HG03342 (cell line): ENCODE measurements around the gene CRTC1.
A peak's percentile ranks its signal among the peaks of the same experiment; 100 is the strongest.

Source experiments
- ATAC-seq: cut with Tn5 transposase; IDR thresholded peaks from one replicate; pipeline ENCODE4 v1.9.1; 2021; ENCODE audit warnings: mild to moderate bottlenecking, moderate library complexity; ENCODE audit not compliant: unreplicated experiment

CRTC1 gene

GRCh38 chr19:18699403-18700054 is 16.0 kb downstream of the CRTC1 start:
- ATAC-seq: no peak

DNA sequence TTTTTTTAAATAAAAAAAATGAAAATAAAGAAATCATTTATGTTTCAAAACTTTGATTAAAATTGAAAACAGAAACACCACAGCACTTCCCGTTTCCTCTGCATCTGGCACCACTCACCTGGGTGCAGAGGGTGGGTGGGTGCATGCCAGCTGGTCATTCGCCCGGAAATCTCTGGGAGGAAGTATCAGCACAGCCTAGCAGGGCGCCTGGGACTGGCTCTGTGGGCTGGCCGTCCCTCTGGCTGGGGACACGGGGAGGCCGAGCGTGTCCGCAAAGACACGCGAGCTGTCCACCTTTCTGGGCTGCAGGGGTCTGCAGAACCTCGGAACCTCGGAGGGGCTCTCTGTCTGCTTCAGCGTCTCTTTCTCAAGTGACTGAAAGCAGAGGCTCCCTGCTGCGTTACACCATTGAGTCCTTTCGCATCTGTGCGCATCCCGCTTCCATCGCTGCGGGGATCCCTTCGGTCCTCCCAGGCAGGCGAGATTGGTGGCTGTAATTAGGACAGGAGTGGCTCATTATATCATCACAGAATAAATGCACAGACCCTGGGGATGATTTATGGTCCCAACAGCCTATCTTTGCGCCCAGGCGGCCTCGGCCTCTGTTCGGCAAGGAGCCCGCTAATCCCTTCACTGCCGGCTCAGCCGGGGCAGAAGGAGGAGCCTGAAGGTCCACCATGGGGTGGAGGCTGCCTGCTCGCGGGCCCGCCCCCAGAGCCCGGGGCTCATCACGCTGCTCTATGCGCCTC is 17.2 kb downstream of the CRTC1 start:
- ATAC-seq: peak; percentile 79

GRCh38 chr19:18701250-18701608 is 17.7 kb downstream of the CRTC1 start:
- ATAC-seq: peak; percentile 34

DNA sequence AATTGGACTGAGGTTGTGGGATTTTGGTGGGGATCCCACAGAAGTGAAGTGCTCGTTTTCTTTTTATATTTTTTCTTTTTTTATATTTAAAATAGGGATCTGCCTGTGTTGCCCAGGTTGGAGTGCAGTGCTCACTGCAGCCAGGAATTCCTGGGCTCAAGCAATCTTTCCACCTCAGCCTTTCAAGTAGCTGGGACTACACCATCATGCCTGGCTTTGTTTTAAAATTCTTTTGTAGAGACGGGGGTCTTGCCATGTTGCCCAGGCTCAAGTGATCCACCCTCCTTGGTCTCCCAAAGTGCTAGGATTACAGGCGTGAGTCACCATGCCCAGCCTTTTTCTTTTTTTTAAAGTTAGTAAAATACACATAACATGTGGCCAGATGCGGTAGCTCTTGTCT is 20.6 kb downstream of the CRTC1 start:
- no peak for ATAC-seq

GRCh38 chr19:18704971-18705370 is 21.5 kb downstream of the CRTC1 start:
- no peak for ATAC-seq

DNA sequence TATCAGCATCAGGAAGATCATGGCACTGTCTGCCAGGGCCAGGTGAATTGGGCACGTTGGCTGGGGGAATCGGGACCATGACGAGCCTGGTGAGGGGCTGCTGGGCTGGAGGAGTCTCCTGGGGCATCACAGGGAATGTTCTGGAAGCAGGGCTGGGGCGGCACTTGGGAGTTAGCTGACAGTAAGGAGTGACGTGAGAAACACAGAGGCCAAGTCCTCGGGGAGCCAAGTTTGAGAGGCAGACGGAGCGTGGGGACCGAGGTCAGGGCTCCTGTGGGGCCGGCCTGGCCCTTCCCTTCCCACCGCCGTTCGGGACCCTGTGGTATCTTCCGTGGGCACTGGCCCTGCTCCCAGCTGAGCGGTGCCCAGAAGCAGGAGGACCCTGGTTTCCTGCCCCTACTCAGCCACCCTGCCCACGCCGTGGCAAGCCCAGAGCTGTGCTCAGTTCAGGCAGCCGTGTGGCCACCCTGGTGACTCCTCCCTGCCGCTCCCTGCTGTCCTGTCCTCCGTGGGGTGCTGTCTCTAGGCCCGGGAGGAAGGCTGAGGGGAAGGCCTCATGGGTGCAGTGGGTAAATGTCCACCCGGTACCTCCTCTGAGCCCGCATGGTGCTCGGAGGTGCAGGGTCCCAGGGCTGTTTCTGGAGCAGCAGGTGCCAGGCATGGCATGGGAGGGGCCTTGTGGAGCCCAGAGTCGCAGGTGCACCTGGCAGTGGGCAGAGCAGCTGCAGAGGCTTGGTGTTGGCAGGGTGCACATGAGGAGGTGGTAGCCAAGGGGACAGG is 25.2 kb downstream of the CRTC1 start:
- ATAC-seq: no peak

DNA sequence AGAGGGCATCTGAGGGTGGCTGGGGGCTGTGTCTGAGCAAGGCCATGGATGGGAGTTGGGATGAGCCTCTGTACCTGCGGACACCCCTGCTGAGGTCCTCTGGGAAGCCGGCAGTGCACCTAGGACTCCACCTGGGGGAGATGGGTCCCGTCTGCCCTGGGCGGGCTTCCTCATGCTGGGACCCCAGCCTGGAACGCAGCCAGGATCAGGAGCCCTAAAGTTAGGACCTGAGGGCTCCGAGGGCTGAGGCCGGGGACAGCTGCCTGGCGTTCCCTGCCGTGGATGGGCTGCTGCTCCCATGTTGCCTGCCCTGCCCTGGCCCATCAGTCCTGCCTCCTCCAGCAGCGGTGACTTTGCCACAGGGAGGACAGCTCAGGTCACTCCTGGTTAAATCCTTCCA is 26.1 kb downstream of the CRTC1 start:
- no peak for ATAC-seq

DNA sequence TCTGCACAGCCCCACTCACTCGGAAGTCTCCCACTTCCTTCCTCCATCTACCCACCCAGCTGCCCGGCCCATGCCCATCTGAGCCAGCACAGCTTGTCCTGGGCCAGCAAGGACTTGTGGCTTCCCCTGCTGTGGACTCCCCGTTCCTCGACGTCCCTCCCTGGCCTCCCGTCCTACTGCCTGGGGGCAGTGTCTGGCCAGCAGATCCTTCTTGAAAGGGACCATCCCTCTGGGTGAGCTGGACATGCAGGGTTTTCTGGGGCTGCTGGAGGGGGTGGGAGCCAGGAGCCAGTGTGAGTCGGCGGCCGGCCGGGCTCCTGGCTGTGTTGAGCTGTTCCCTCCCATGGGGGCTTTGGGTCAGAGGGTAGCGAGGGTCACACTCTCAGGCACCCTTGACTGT is 26.7 kb downstream of the CRTC1 start:
- no peak for ATAC-seq

DNA sequence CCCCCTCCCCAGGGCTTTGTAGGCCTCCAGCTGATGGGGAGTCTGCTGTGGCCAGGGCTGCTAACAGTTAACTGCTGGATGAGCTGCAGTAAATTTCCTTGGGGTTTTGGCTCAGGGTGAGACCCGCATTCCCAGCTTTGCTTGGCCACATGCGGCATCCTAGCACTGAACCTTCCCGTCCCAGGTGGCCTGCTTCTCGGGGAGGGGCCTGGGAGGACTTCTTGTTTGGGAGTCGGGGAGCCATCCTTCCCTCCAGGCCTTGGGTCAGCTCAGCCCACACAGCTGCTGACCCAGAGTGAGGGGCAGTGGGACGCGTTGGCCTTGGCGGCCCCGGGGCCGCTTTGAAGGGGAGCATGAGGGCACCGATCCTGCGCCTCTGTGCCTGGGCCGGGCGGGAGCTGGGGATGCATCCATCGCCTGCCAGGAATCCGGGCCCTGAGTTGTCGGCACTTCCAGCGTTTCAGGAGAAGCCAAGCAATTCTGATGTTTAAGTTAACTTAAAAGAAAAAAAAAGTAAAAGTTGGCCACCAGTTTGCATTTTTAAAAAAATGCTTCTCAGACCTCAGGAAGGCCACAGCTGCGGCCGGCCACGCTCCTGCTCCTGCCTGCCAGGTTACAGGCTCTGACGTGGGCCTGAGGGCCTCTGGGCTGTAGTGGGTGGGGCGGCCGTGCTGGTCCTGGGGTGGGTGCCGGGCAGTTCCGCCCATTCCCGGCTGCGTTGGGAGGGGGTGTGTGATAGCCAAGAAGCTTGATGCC is 27.7 kb downstream of the CRTC1 start:
- no peak for ATAC-seq

GRCh38 chr19:18711893-18712292 is 28.4 kb downstream of the CRTC1 start:
- no peak for ATAC-seq

GRCh38 chr19:18712981-18713380 is 29.5 kb downstream of the CRTC1 start:
- no peak for ATAC-seq

GRCh38 chr19:18713550-18714117 is 30.2 kb downstream of the CRTC1 start:
- no peak for ATAC-seq

DNA sequence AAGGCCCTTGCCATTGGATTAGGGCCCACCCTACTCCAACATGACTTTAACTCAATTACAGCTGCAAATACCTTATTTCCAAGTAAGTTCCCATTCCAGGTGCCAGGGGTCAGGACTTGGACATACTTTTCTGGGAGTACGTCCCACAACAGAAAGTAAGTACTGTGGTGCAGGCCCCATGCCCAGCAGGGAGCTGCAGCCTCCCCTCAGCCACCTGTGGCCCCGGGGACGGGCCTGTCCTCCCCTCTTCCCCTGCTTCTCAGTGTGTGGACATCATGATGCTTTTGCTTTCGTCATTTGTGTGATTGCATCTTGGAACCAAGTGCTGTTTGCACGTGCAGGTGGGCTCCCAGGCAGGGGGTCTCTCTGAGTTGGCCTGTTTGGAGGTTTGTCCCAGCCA is 31.9 kb downstream of the CRTC1 start:
- no peak for ATAC-seq

DNA sequence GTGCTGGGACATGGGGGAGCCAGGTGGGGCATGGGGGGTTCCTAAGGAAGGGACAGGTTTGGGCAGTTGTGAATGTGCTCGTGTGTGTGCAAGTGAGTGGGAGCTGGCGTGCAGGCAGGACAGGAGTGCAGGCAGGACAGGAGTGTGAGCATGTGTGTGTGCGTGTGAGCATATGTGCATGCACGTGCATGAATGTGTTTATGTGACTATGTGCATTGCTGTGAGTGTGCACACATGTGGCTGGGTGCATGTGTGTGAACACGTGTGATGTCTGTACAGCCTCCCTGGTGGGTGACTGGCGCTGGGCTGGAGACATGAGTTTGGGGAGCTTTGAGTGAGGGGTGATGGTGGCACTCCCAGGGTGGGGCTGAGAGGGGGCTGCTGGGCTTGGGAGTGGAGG is 33.4 kb downstream of the CRTC1 start:
- ATAC-seq: no peak

GRCh38 chr19:18717601-18718000 is 34.1 kb downstream of the CRTC1 start:
- ATAC-seq: no peak

- ATAC-seq: no peak
These were observed 34.6 kb downstream of the CRTC1 start for GRCh38 chr19:18718015-18718526.

- no peak for ATAC-seq
These were observed 35.5 kb downstream of the CRTC1 start for GRCh38 chr19:18718846-18719458.

DNA sequence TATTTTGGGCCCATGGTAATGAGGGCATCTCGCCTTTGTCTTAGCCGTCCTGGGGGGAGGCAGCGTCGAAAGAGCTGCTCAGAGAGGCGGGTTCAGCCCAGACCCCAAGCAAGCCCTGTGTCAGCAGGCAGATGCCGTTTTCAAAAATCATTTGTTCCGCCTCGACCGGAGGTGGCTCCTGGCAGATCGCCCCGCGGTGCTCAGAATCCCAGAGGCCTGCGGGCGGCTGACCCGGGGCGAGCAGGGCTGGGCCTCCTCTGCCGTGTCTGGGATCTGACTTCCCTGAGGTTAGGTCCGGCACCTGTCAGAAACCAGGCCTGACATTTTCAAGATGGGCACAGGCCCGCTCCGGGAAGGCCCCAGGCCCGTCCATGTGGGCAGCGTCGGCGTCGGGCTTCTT is 36.1 kb downstream of the CRTC1 start:
- ATAC-seq: no peak

DNA sequence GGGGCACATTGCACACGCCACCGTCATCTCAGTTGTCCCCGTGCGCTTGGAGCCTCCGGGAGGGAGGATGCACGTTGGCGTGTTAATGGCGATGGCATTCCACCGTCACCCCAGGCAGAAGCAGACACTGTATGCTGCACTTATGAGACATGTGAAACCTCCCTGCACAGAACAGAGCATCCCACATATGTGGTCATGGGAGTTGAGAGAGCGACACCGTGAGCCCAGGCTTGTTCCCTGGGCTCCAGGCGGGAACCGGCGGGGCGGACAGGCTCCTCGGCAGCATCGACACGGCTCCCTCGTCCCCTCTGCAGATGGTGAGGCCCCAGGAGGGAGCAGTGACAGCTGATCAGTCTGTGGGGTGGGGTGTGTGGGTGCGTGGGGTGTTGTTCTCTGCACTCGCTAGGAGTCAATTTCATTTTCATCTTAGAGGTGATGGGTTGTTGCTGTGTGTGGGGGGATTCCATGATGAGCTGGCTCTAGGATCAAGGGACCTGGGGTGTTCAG is 40.4 kb downstream of the CRTC1 start:
- ATAC-seq: no peak
